ENCODE data around the gene CNOT8.
"Not testable (repeated sequence)": the region's sequence is repeated elsewhere in the genome, so short reads cannot be mapped to it uniquely, and the experiment has no call there.

Gene CNOT8

DNA sequence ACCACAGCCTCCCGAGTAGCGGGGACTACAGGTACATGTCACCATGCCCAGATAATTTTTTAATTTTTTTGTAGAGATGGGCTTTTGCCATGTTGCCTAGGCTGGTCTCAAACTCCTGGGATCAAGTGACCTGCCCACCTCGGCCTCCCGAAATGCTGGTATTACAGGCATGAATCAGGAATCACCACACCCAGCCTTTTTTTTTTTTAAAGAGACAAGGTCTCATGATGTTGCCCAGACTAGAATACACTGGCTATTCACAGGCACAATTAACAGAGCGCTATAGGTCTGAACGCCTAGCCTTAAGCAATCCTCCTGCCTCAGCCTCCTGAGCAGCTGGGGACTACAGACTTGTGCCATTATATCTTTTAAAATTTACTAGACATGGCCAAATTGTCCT, 43.5 kb downstream of the CNOT8 start:
- no peak for DNase-seq (ENCODE audit: low read depth)
- TF ChIP-seq, protein P1, sequence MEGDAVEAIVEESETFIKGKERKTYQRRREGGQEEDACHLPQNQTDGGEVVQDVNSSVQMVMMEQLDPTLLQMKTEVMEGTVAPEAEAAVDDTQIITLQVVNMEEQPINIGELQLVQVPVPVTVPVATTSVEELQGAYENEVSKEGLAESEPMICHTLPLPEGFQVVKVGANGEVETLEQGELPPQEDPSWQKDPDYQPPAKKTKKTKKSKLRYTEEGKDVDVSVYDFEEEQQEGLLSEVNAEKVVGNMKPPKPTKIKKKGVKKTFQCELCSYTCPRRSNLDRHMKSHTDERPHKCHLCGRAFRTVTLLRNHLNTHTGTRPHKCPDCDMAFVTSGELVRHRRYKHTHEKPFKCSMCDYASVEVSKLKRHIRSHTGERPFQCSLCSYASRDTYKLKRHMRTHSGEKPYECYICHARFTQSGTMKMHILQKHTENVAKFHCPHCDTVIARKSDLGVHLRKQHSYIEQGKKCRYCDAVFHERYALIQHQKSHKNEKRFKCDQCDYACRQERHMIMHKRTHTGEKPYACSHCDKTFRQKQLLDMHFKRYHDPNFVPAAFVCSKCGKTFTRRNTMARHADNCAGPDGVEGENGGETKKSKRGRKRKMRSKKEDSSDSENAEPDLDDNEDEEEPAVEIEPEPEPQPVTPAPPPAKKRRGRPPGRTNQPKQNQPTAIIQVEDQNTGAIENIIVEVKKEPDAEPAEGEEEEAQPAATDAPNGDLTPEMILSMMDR (IDR thresholded peaks at IDR 0.05; ENCODE audit: control insufficient read depth, insufficient read depth, low read depth, low read length, missing control alignments), result no peak
- no peak overlapping the region for H3K4me3 ChIP-seq (ENCODE audit: control insufficient read depth, low read depth, low read length)

DNA sequence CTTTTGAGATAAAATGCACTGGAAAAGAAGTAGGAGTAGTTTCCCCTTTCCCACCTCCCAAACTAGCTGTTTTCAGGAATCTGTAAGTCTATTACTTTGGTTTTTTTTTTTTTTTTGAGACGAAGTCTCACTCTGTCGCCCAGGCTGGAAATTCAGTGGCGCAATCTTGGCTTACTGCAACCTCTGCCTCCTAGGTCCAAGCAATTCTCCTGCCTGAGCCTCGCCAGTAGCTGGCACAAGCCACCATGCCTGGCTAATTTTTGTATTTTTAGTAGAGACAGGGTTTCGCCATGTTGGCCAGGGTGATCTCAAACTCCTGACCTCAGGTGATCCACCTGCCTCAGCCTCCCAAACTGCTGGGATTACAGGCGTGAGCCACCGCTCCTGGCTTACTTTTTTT, 47.2 kb downstream of the CNOT8 start:
- H3K4me3 ChIP-seq (ENCODE audit: control insufficient read depth, low read depth, low read length); DNase-seq (ENCODE audit: low read depth): not testable (repeated sequence)

- TF ChIP-seq, protein P1 (IDR thresholded peaks at IDR 0.05; ENCODE audit: control insufficient read depth, insufficient read depth, low read depth, low read length, missing control alignments), result no peak
- H3K4me3 ChIP-seq (ENCODE audit: control insufficient read depth, low read depth, low read length), result no peak overlapping the region
- DNase-seq (ENCODE audit: low read depth), result no peak
These were observed 58.4 kb downstream of the CNOT8 start for GRCh38 chr5:154916874-154917273.

- H3K4me3 ChIP-seq (ENCODE audit: control insufficient read depth, low read depth, low read length), result no peak overlapping the region
These were observed 59.3 kb downstream of the CNOT8 start for GRCh38 chr5:154917757-154918156.

DNA sequence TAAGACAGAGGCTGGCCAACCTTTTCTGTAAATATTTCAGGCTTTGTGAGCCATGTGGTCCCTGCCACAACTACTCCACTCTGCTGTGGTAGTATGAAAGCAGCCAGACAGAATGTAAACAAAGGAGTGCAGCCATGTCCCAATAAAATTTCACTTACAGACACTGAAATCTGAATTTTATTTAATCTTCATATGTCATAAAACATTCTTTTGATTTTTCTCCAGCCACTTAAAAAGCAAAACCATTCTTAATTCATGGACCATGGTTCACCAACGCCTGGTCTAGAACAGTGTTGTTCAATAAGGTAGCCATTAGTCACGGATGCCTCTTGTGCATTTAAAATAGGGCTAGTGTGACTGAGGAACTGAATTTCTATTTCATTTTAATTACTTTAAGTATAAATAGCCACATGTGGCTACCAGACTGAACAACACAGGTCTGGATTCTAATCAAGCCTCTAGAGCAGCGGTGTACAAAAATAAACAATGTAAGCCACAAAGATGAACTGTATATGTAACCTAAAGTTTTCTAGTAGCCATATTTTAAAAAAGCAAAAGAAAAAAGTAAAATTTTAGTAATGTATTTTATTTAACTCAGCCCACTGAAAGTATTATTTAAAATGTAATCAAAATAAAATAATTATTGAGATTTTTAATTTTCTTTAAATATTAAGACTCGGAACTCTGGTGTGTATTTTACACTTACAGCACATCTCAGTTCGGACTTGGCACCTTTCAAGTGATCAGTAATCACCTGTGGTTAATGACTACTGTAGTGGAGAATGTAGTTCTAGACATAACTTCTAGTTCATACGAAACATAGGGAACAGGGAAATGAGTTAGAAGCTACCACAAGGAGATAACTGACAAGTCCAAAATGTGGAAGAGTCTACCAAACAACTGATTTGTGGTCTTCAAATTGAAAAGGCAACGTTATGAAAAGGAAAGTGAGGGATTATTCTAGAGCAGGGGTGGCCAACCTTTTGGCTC, 65.3 kb downstream of the CNOT8 start:
- no peak overlapping the region for H3K4me3 ChIP-seq (ENCODE audit: control insufficient read depth, low read depth, low read length)
- TF ChIP-seq, protein P1 (IDR thresholded peaks at IDR 0.05; ENCODE audit: control insufficient read depth, insufficient read depth, low read depth, low read length, missing control alignments), result no peak
- no peak for DNase-seq (ENCODE audit: low read depth)

More at GRCh38 chr5:154917757-154918156, 59.3 kb downstream of the CNOT8 start:
- TF ChIP-seq, protein P1 (IDR thresholded peaks at IDR 0.05; ENCODE audit: control insufficient read depth, insufficient read depth, low read depth, low read length, missing control alignments), result no peak
- no peak for DNase-seq (ENCODE audit: low read depth)
